ENCODE measurements around the gene RPS6KA2. TPM values are rescaled to one million over a fixed set of nuclear protein-coding genes. Genes with fewer than 3 reads are reported as not detected.

Gene RPS6KA2
- total RNA-seq, 1 experiment from 2014 or later: 12.3 TPM

GRCh38 chr6:166588691-166589336 lies 38.2 kb downstream of the RPS6KA2 start:
- no peaks in the 10 kb centered on the region for H3K36me3 Mint-ChIP-seq (ENCODE audit: insufficient read depth in 1 of 3, low read depth in 3 of 3)
- Histone ChIP-seq H3K18ac (ENCODE audit: insufficient read length, low read depth, low read length) (no peak overlapping the region), H2BK12ac (ENCODE audit: insufficient read length, low read depth, low read length) (no peak overlapping the region), H4K91ac (ENCODE audit: insufficient read length, low read depth, low read length) (no peak overlapping the region), H4K20me1 (ENCODE audit: control insufficient read depth, insufficient read depth, insufficient read length) (no peaks in the 10 kb centered on the region), H3K4me1 (ENCODE audit: insufficient read depth, low read length) (no peaks in the 10 kb centered on the region), H2BK15ac (ENCODE audit: low read depth, low read length) (no peak overlapping the region), H4K8ac (replicated peaks; ENCODE audit: insufficient read length, low read depth, low read length) (no peak overlapping the region), H3K27ac (ENCODE audit: insufficient read length, low read depth, low read length) (no peak overlapping the region), H3K23me2 (ENCODE audit: insufficient read length, low read depth, low read length, poor library complexity, severe bottlenecking) (no peaks in the 10 kb centered on the region), H2AK5ac (ENCODE audit: insufficient read length, low read length) (no peak overlapping the region), H4K5ac (ENCODE audit: insufficient read length, low read depth, low read length) (no peak overlapping the region), H3T11ph (ENCODE audit: low read length) (no peak overlapping the region), H3K27me3 (ENCODE audit: insufficient read depth, low read length) (no peaks in the 10 kb centered on the region), H3K23ac (ENCODE audit: insufficient read length, low read depth, low read length) (no peak overlapping the region), H3K9ac (ENCODE audit: extremely low read depth, insufficient read length, low read length) (no peak overlapping the region), H3K79me1 (ENCODE audit: insufficient read depth, low read depth, low read length, poor library complexity, severe bottlenecking) (peaks cover 2% of the 10 kb centered on the region), H3K79me2 (ENCODE audit: insufficient read depth, low read length) (0 out of 2 replicates have a peak, but pooled peaks cover 2% of the 10 kb centered on the region), H2BK120ac (ENCODE audit: low read depth, low read length, poor library complexity, severe bottlenecking) (no peak overlapping the region), H2BK5ac (ENCODE audit: insufficient read length, low read length) (no peak overlapping the region), H3K9me3 (ENCODE audit: control insufficient read depth, low read depth, low read length) (no peaks in the 10 kb centered on the region), H3K14ac (ENCODE audit: insufficient read depth, low read length) (no peak overlapping the region), H3K4me2 (ENCODE audit: insufficient read depth, insufficient read length, low read length) (no peak overlapping the region), H2BK20ac (ENCODE audit: low read depth, low read length, poor library complexity, severe bottlenecking) (no peak overlapping the region), H3K4ac (ENCODE audit: low read depth, low read length) (no peak overlapping the region), H2AFZ (ENCODE audit: low read length) (no peak overlapping the region), H3K56ac (ENCODE audit: insufficient read length, low read depth, low read length) (no peak overlapping the region)
- H3K27me3 Mint-ChIP-seq (ENCODE audit: low read depth): no peaks in the 10 kb centered on the region
- no CpG with 5 or more reads among the region's 11 CpGs for WGBS (ENCODE audit: extremely low coverage, insufficient read length, low lambda C conversion rate)
- peak; percentile 61 for DNase-seq
- TF ChIP-seq, protein P1, sequence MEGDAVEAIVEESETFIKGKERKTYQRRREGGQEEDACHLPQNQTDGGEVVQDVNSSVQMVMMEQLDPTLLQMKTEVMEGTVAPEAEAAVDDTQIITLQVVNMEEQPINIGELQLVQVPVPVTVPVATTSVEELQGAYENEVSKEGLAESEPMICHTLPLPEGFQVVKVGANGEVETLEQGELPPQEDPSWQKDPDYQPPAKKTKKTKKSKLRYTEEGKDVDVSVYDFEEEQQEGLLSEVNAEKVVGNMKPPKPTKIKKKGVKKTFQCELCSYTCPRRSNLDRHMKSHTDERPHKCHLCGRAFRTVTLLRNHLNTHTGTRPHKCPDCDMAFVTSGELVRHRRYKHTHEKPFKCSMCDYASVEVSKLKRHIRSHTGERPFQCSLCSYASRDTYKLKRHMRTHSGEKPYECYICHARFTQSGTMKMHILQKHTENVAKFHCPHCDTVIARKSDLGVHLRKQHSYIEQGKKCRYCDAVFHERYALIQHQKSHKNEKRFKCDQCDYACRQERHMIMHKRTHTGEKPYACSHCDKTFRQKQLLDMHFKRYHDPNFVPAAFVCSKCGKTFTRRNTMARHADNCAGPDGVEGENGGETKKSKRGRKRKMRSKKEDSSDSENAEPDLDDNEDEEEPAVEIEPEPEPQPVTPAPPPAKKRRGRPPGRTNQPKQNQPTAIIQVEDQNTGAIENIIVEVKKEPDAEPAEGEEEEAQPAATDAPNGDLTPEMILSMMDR (conservative IDR thresholded peaks at IDR 0.05): no peak
- peak overlapping the region; percentile 10 to 53 (median 11); a peak in 5 of 7 replicates for H3K27ac Mint-ChIP-seq
- H3K4me3 Mint-ChIP-seq: no peak overlapping the region
- no peaks in the 10 kb centered on the region for H3K9me3 Mint-ChIP-seq
- H3K4me1 Mint-ChIP-seq: peaks cover 23 to 28% of the 10 kb centered on the region in 2 experiments
